Kidney (tissue), 22 donors: Measurements from ENCODE around the gene TESK1. TPM values are rescaled to one million over a fixed set of nuclear protein-coding genes. Genes with fewer than 3 reads are reported as not detected.

Experiments used
- DNase-seq, 5 donors: peaks; one replicate each; pipeline ENCODE4 v3.0.0-alpha.2; 2013 to 2020
- FAIRE-seq: peaks from 2 replicates; lab custom pipeline; 2012; peaks lifted over from hg19 to GRCh38; lab: Jason Lieb, UNC
- H3K27ac ChIP-seq, 2 donors: one replicate each; pipeline ENCODE4 v1.7.0; 2013; ENCODE audit warnings: low read depth in 2 of 2, low read length in 2 of 2, inconsistent platforms in 1 of 2
- H3K27me3 ChIP-seq: one replicate; pipeline ENCODE4 v1.7.1; 2013; ENCODE audit warnings: low read length, inconsistent platforms; ENCODE audit not compliant: control insufficient read depth, insufficient read depth
- H3K36me3 ChIP-seq, 3 donors: one replicate each; pipeline versions ENCODE4 v1.7.0 to v1.7.1; 2013; ENCODE audit warnings: low read length in 3 of 3, control low read depth in 1 of 3, inconsistent platforms in 1 of 3; ENCODE audit not compliant: insufficient read depth in 3 of 3, control insufficient read depth in 2 of 3
- H3K4me1 ChIP-seq, 3 donors: one replicate each; pipeline versions ENCODE4 v1.7.0 to v1.7.1; 2013; ENCODE audit warnings: low read length in 3 of 3, inconsistent platforms in 1 of 3, low read depth in 1 of 3; ENCODE audit not compliant: control insufficient read depth in 2 of 3, insufficient read depth in 2 of 3
- H3K4me3 ChIP-seq, 3 donors: one replicate each; pipeline versions ENCODE4 v1.7.0 to v1.8.1; 2013; ENCODE audit warnings: low read length in 3 of 3, control low read depth in 1 of 3, inconsistent platforms in 1 of 3
- H3K9ac ChIP-seq, 3 donors: one replicate each; pipeline versions ENCODE4 v1.7.0 to v1.7.1; 2013; ENCODE audit warnings: low read length in 3 of 3, control low read depth in 1 of 3, inconsistent platforms in 1 of 3
- H3K9me3 ChIP-seq, 3 donors: one replicate each; pipeline versions ENCODE4 v1.7.0 to v1.7.1; 2013; ENCODE audit warnings: low read length in 3 of 3, control low read depth in 1 of 3, inconsistent platforms in 1 of 3; ENCODE audit not compliant: control insufficient read depth in 2 of 3, insufficient read depth in 1 of 3
- CTCF ChIP-seq: IDR thresholded peaks from 3 replicates; pipeline ENCODE4 v1.5.1; 2012; ENCODE audit warnings: mild to moderate bottlenecking, moderate library complexity, borderline replicate concordance; ENCODE audit not compliant: insufficient read depth; ENCODE audit errors: extremely low read depth
- intact Hi-C: fragments of 100-400 bp; cut with DNase I; formaldehyde crosslinking; loops from one replicate; pipeline ENCODE4 v1.11.1; 2022
- long read RNA-seq, 10 donors: library from polyadenylated mRNA in 1 of 10; unstranded in 1 of 10; transcript quantifications; one replicate each; pipeline ENCODE4 v2.0.0 and lab custom pipeline, GENCODE V29; 2021 to 2026
- polyA plus RNA-seq: library from polyadenylated mRNA; stranded (reverse); fragments of 350-450 nt; fragmentation: Illumina TruSeq; extraction: RNeasy Lipid Tissue Mini Kit (QIAGEN cat#74804); gene quantifications from one replicate; pipeline ENCODE4 v1.2.3, GENCODE V29; 2014; ENCODE audit warnings: low read depth, low replicate concordance; ENCODE audit not compliant: insufficient read depth
- total RNA-seq: library from RNA; stranded (reverse); fragmentation: NEBNext Ultra II Directional; extraction: Animal tissue kit (Norgen Biotek cat#: 25700); gene quantifications from one replicate; pipeline ENCODE4 v1.2.1, GENCODE V29; 2021
- donor health status: control.
- donor health status: control.
- donor health status: control.
- donor health status: control.
- donor health status: control.
- donor health status: DM: yes; HTN: yes; CAD: no.
- donor health status: Normal renal cell carcinoma (clear cell type).

TESK1 gene, protein sequence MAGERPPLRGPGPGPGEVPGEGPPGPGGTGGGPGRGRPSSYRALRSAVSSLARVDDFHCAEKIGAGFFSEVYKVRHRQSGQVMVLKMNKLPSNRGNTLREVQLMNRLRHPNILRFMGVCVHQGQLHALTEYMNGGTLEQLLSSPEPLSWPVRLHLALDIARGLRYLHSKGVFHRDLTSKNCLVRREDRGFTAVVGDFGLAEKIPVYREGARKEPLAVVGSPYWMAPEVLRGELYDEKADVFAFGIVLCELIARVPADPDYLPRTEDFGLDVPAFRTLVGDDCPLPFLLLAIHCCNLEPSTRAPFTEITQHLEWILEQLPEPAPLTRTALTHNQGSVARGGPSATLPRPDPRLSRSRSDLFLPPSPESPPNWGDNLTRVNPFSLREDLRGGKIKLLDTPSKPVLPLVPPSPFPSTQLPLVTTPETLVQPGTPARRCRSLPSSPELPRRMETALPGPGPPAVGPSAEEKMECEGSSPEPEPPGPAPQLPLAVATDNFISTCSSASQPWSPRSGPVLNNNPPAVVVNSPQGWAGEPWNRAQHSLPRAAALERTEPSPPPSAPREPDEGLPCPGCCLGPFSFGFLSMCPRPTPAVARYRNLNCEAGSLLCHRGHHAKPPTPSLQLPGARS
- total RNA-seq (35.8 TPM), polyA plus RNA-seq (34.6 TPM)
- long read RNA-seq, donor 1, partial matches to known transcripts, result 9 of 13 reads
- long read RNA-seq, donor 1, other reads (novel, unspliced or antisense), result 0 of 13 reads
- long read RNA-seq, donor 2, partial matches to known transcripts, result 10 of 15 reads
- long read RNA-seq, donor 2, other reads (novel, unspliced or antisense), result 0 of 15 reads
- long read RNA-seq, donor 3, transcript TESK1-201 (10 exons, 2,421 nt), result major isoform, 6 of 8 reads
- long read RNA-seq, donor 3, partial matches to known transcripts, result 0 of 8 reads
- long read RNA-seq, donor 3, other reads (novel, unspliced or antisense), result 0 of 8 reads
- long read RNA-seq, donor 4, partial matches to known transcripts, result 0 of 2 reads
- long read RNA-seq, donor 4, other reads (novel, unspliced or antisense), result 0 of 2 reads
- long read RNA-seq, donor 5, partial matches to known transcripts, result 0 of 1 reads
- long read RNA-seq, donor 5, other reads (novel, unspliced or antisense), result 0 of 1 reads
- long read RNA-seq, donor 6, partial matches to known transcripts, result 0 of 5 reads
- long read RNA-seq, donor 6, other reads (novel, unspliced or antisense), result 0 of 5 reads
- long read RNA-seq, donor 7, transcript TESK1-201 (10 exons, 2,421 nt), result major isoform, 6 of 26 reads
- long read RNA-seq, donor 7, partial matches to known transcripts, result 19 of 26 reads
- long read RNA-seq, donor 7, other reads (novel, unspliced or antisense), result 1 of 26 reads
- long read RNA-seq, donor 8, transcript TESK1-201 (10 exons, 2,421 nt), result major isoform, 5 of 13 reads
- long read RNA-seq, donor 8, partial matches to known transcripts, result 7 of 13 reads
- long read RNA-seq, donor 8, other reads (novel, unspliced or antisense), result 0 of 13 reads
- long read RNA-seq, donor 9, partial matches to known transcripts, result 7 of 8 reads
- long read RNA-seq, donor 9, other reads (novel, unspliced or antisense), result 0 of 8 reads
- long read RNA-seq, donor 10, partial matches to known transcripts, result 6 of 10 reads
- long read RNA-seq, donor 10, other reads (novel, unspliced or antisense), result 0 of 10 reads

DNA sequence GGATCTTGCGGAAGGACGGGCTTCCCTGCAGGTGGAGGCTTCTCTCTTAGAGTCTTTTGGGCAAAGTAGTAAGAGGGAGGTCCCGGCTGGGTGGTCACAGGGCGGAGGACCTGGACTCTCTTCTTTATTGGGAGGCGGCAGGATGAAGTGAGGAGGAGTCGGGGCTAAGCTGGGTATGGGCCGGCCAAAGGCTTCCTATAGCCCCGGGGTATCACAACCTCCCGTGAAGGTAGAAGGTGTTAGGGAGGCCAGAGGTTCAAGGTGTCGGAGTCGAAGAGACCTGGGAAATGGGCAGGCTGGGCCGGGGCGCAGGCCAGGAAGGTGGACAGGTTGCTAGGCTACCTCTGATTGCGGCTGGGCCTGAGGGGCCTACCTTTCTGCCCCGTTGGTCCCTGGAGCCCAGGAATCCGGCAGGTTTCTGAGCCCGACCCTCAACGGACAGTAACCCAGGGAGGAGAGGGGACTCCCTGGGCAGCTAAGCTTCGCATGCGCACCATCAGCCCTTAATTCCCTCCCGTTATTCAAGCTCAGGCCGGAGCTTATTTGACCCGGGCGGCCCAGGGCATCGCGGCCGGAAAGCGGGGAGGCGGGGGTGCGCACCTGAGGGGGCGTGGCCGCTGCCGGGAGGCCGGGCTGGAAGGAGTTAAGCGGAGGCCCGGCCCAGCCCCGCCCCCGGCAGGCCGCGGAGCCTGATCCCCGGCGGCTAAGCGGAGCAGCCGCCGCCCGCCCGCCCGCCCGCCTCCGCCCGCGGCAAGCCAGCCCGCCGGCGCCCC lies at the start of gene TESK1:
Gene TESK1, plus strand, starts transcription at position 685 of the 773 bp plus-strand sequence. CDS start 358 bp downstream, outside the sequence.
- Histone ChIP-seq H3K9ac (peak within 1 kb of the TSS; percentile 36 to 89 (median 80)), H3K4me3 (peak within 1 kb of the TSS; percentile 62 to 95 (median 94)), H3K4me1 (peaks cover 5 to 12% (median 12%) of the 10 kb centered on the region in 3 donors), H3K36me3 (peaks cover 0 to 12% (median 0%) of the 10 kb centered on the region in 3 donors), H3K27me3 (no peaks in the 10 kb centered on the region), H3K9me3 (no peaks in the 10 kb centered on the region), H3K27ac (peak within 1 kb of the TSS; percentile 95 to 97)
- FAIRE-seq (no peak), DNase-seq (peak; percentile 76 to 94 (median 87))
- TF ChIP-seq CTCF, result no peak
- intact Hi-C loops, result no loop called here

DNA sequence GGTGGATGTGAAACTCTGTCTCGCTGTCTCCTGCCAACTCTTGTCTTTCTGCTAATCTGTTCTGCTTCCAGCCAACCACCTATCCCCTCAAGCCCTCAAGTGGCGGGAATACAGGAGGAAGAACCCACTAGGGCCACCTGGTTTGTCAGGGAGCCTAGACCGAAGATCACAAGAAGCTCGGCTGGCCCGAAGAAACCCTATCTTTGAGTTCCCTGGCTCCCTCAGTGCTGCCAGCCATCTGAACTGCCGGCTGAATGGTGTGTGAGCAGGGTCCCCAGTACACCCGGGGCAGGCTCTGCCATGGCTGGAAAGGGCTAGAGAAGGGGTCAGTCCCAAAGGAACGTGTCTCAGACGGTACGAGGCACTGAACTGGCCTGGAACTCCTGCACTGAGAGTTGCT lies 49.2 kb upstream of the TESK1 start:
- H3K36me3 ChIP-seq, result peaks cover 0 to 34% (median 26%) of the 10 kb centered on the region in 3 donors
- H3K27me3 ChIP-seq, result no peaks in the 10 kb centered on the region
- TF ChIP-seq CTCF, result no peak
- no peaks in the 10 kb centered on the region for H3K9me3 ChIP-seq
- H3K9ac ChIP-seq, result peak overlapping the region in 1 of 3 donors; percentile 23
- no peak overlapping the region for H3K4me3 ChIP-seq
- no peak for FAIRE-seq
- H3K27ac ChIP-seq, result peak overlapping the region; percentile 7 to 47
- H3K4me1 ChIP-seq, result peaks cover 0 to 28% (median 17%) of the 10 kb centered on the region in 3 donors
- DNase-seq, result no peak
- intact Hi-C loops, result no loop called here
